ENCODE measurements around the gene RAB13. TPM values are rescaled to one million over a fixed set of nuclear protein-coding genes. Genes with fewer than 3 reads are reported as not detected.
A peak's percentile ranks its signal among the peaks of the same experiment; 100 is the strongest.

RAB13 gene
- total RNA-seq, 1 donor from 2014 or later, result 153 TPM

DNA sequence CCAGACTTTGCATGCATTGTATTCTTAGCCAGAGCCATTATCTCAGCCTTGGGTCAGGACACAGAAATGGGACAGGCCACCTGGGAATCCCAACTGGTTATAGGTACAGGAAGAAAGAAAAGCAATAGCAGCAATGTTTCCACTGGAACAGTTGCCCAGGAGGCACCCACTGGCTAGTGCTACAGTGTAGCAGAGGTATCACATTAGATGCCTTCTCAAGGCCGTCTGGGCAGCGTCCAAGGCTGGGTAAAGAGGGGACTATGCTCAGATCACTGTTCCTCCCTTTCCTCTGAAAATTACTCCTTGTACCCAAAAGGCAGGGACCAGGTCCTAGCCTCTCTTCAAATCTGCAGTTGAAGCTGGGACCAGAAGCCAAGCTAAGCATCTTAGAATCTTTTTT is 15.8 kb downstream of the RAB13 start:
- TF ChIP-seq, protein P1, sequence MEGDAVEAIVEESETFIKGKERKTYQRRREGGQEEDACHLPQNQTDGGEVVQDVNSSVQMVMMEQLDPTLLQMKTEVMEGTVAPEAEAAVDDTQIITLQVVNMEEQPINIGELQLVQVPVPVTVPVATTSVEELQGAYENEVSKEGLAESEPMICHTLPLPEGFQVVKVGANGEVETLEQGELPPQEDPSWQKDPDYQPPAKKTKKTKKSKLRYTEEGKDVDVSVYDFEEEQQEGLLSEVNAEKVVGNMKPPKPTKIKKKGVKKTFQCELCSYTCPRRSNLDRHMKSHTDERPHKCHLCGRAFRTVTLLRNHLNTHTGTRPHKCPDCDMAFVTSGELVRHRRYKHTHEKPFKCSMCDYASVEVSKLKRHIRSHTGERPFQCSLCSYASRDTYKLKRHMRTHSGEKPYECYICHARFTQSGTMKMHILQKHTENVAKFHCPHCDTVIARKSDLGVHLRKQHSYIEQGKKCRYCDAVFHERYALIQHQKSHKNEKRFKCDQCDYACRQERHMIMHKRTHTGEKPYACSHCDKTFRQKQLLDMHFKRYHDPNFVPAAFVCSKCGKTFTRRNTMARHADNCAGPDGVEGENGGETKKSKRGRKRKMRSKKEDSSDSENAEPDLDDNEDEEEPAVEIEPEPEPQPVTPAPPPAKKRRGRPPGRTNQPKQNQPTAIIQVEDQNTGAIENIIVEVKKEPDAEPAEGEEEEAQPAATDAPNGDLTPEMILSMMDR (IDR thresholded peaks at IDR 0.05), result no peak
- no peak overlapping the region for H3K27ac Mint-ChIP-seq (ENCODE audit: unreplicated experiment)
- no peak overlapping the region for H3K4me3 Mint-ChIP-seq (ENCODE audit: unreplicated experiment)
- H3K27me3 Mint-ChIP-seq (ENCODE audit: unreplicated experiment), result no peaks in the 10 kb centered on the region
- no peak for DNase-seq (ENCODE audit: extremely low spot score, unreplicated experiment)
- H3K36me3 Mint-ChIP-seq (ENCODE audit: unreplicated experiment), result peaks cover 9% of the 10 kb centered on the region
- no peaks in the 10 kb centered on the region for H3K9me3 Mint-ChIP-seq (ENCODE audit: unreplicated experiment)
- peaks cover 33% of the 10 kb centered on the region for H3K4me1 Mint-ChIP-seq (ENCODE audit: unreplicated experiment)

GRCh38 chr1:153968972-153969371 is 17.2 kb downstream of the RAB13 start:
- TF ChIP-seq, protein P1 (IDR thresholded peaks at IDR 0.05), result no peak
- peak overlapping the region; percentile 91 for H3K4me3 Mint-ChIP-seq (ENCODE audit: unreplicated experiment)
- DNase-seq (ENCODE audit: extremely low spot score, unreplicated experiment), result no peak
- no peaks in the 10 kb centered on the region for H3K27me3 Mint-ChIP-seq (ENCODE audit: unreplicated experiment)
- H3K36me3 Mint-ChIP-seq (ENCODE audit: unreplicated experiment), result peaks cover 1% of the 10 kb centered on the region
- no peaks in the 10 kb centered on the region for H3K9me3 Mint-ChIP-seq (ENCODE audit: unreplicated experiment)
- H3K4me1 Mint-ChIP-seq (ENCODE audit: unreplicated experiment), result peaks cover 41% of the 10 kb centered on the region
- no peak overlapping the region for H3K27ac Mint-ChIP-seq (ENCODE audit: unreplicated experiment)

- Mint-ChIP-seq H3K4me1 (ENCODE audit: unreplicated experiment) (peaks cover 45% of the 10 kb centered on the region), H3K36me3 (ENCODE audit: unreplicated experiment) (no peaks in the 10 kb centered on the region), H3K27ac (ENCODE audit: unreplicated experiment) (peak overlapping the region; percentile 97), H3K4me3 (ENCODE audit: unreplicated experiment) (peak overlapping the region; percentile 91), H3K27me3 (ENCODE audit: unreplicated experiment) (no peaks in the 10 kb centered on the region), H3K9me3 (ENCODE audit: unreplicated experiment) (no peaks in the 10 kb centered on the region)
- no peak for DNase-seq (ENCODE audit: extremely low spot score, unreplicated experiment)
- TF ChIP-seq, protein P1 (IDR thresholded peaks at IDR 0.05), result no peak
These were observed 17.7 kb downstream of the RAB13 start for GRCh38 chr1:153968408-153968807.

GRCh38 chr1:153968000-153968363 is 18.2 kb downstream of the RAB13 start:
- H3K4me1 Mint-ChIP-seq (ENCODE audit: unreplicated experiment), result peaks cover 46% of the 10 kb centered on the region
- TF ChIP-seq, protein P1 (IDR thresholded peaks at IDR 0.05), result no peak
- no peak for DNase-seq (ENCODE audit: extremely low spot score, unreplicated experiment)
- H3K4me3 Mint-ChIP-seq (ENCODE audit: unreplicated experiment), result peak overlapping the region; percentile 91
- no peaks in the 10 kb centered on the region for H3K9me3 Mint-ChIP-seq (ENCODE audit: unreplicated experiment)
- no peaks in the 10 kb centered on the region for H3K36me3 Mint-ChIP-seq (ENCODE audit: unreplicated experiment)
- H3K27ac Mint-ChIP-seq (ENCODE audit: unreplicated experiment), result peak overlapping the region; percentile 97
- no peaks in the 10 kb centered on the region for H3K27me3 Mint-ChIP-seq (ENCODE audit: unreplicated experiment)

DNA sequence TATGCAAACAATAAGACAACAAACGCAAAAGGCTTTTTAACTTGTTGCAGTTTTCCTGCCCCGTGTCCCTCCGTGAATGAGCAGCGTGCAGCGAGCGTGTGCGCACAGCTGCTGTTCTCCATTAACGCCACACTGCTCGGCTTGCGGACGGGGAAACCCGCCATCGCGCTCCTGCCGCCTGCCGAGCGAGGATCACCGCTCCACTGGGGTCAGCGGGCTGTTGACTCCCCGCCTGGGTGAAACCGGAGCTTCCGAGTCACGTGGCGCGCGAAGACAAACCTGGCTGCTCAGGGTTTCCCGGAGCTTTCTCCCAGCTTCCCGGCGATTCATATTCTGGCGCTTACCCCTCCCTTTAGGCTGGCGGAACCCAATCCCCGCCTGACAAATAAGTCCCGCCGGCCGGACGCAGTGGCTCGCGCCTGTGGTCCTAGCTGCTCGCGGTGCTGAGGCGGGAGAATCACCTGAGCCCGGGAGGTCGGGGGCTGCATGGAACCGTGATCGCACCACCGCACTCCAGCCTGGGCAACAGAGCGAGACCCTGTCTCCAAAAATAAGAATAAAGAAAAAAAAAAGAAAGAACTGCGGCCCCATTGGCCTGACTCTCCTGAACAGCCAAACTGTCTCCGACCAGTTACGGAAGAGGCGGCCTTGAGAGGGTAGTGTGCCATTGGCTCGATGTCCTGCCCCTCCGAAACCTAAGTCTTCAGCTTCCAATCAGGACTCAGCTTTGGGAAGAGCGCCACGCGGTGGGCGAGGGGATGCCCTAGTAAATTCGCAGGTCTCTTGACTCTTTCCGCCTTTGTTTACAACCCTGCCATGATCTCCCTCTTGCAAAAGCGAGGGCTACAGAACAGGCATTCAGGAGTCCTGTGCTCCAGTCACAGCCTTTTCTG is 18.8 kb downstream of the RAB13 start, which contains the start of gene CREB3L4:
CREB3L4 (plus strand) TSS at position 796 of the 893 bp plus-strand sequence. CDS start 624 bp downstream, outside the sequence.
- TF ChIP-seq, protein P1 (IDR thresholded peaks at IDR 0.05), result peak; percentile 54
- no peaks in the 10 kb centered on the region for H3K9me3 Mint-ChIP-seq (ENCODE audit: unreplicated experiment)
- H3K27ac Mint-ChIP-seq (ENCODE audit: unreplicated experiment), result peak within 1 kb of the TSS; percentile 97
- H3K4me3 Mint-ChIP-seq (ENCODE audit: unreplicated experiment), result peak within 1 kb of the TSS; percentile 91
- peak; percentile 93 for DNase-seq (ENCODE audit: extremely low spot score, unreplicated experiment)
- no peaks in the 10 kb centered on the region for H3K36me3 Mint-ChIP-seq (ENCODE audit: unreplicated experiment)
- no peaks in the 10 kb centered on the region for H3K27me3 Mint-ChIP-seq (ENCODE audit: unreplicated experiment)
- peaks cover 51% of the 10 kb centered on the region for H3K4me1 Mint-ChIP-seq (ENCODE audit: unreplicated experiment)

All from osteocyte (in vitro differentiated cells).